ENCODE results near the gene GFER.

GRCh38 chr16:1958715-1959268 lies 25.2 kb upstream of the GFER start:
- TF ChIP-seq CTCF (IDR thresholded peaks at IDR 0.05; ENCODE audit: borderline replicate concordance, extremely low read depth, low read length, poor library complexity, severe bottlenecking) (no peak), EZH2 (IDR thresholded peaks at IDR 0.05; ENCODE audit: borderline replicate concordance, low read depth, low read length, severe bottlenecking) (no peak)

All from DND-41 (cell line).